HCT116 (cell line): ENCODE measurements around the gene PTPN21. TPM values are rescaled to one million over a fixed set of nuclear protein-coding genes. Genes with fewer than 3 reads are reported as not detected.

Experiments used
- ATAC-seq: fragments of 200-7000 bp; cut with Tn5 transposase; 2 replicates; pipeline ENCODE4 v1.9.1; 2020; ENCODE audit warnings: mild to moderate bottlenecking, moderate library complexity
- BruUV-seq: library from RNA; stranded (reverse); fragments of 400-500 nt; replicated peaks from 2 replicates; lab custom pipeline; 2021; lab: Mats Ljungman, UMichigan
- CTCF ChIA-PET: fragments of 300-600 bp; sonication (Branson Sonifier 250); formaldehyde crosslinking; loops from one replicate; lab custom pipeline; 2021; ENCODE audit warnings: antibody characterized with exemption; lab: Charles Lee
- POLR2A ChIA-PET: fragments of 300-600, 350-600 bp; sonication (Branson Sonifier 250); formaldehyde crosslinking; loops from one replicate; lab custom pipeline; 2021; ENCODE audit warnings: antibody characterized with exemption; lab: Charles Lee
- RAD21 ChIA-PET, 2 experiments: fragments of 300-600 bp; sonication (Branson Sonifier 250); formaldehyde crosslinking; loops; one replicate each; lab custom pipeline; 2023; ENCODE audit warnings: low total read pairs in 2 of 2; ENCODE audit not compliant: uncharacterized antibody in 2 of 2, unreplicated experiment in 2 of 2, low non-redundant PET in 1 of 2; lab: Charles Lee
- DNase-seq: peaks from one replicate; pipeline ENCODE4 v3.0.0-alpha.2; 2010; ENCODE audit warnings: low read depth, low spot score
- H2AFZ ChIP-seq: fragments of 200-600 bp; shearing (Covaris generic), sonication (generic); 2 replicates; pipeline ENCODE4 v1.6.1; 2017; ENCODE audit warnings: low read depth, mixed run types, mixed read lengths, antibody characterized with exemption, low read length; ENCODE audit not compliant: poor library complexity, severe bottlenecking
- H3K27ac ChIP-seq: 2 replicates; pipeline ENCODE4 v1.5.1; 2012; ENCODE audit warnings: low read depth, low read length
- H3K27me3 ChIP-seq: fragments of 200-600 bp; sonication (generic); 2 replicates; pipeline ENCODE4 v1.6.1; 2016; ENCODE audit warnings: mixed run types, low read length, mixed read lengths; ENCODE audit not compliant: insufficient read depth
- H3K36me3 ChIP-seq, 2 experiments: fragments of 200-500 bp in 1 of 2; fragments of 200-600 bp in 1 of 2; sonication (Bioruptor generic) in 1 of 2; sonication (generic) in 1 of 2; 2 replicates each; pipeline versions ENCODE4 v1.5.1 to v1.6.1; 2014 to 2016; ENCODE audit warnings: low read length in 2 of 2, inconsistent platforms in 1 of 2, mixed read lengths in 1 of 2, mixed run types in 1 of 2; ENCODE audit not compliant: insufficient read depth in 2 of 2, control insufficient read depth in 1 of 2
- H3K4me1 ChIP-seq, 2 experiments: fragments of 200-600 bp in 1 of 2; sonication (generic) in 1 of 2; 2 replicates each; pipeline versions ENCODE4 v1.5.1 to v1.6.1; 2012 to 2017; ENCODE audit warnings: low read length in 2 of 2, inconsistent platforms in 1 of 2, mild to moderate bottlenecking in 1 of 2, mixed read lengths in 1 of 2, mixed run types in 1 of 2, moderate library complexity in 1 of 2; ENCODE audit not compliant: insufficient read depth in 2 of 2, control insufficient read depth in 1 of 2
- H3K4me2 ChIP-seq: fragments of 200-600 bp; sonication (generic); 2 replicates; pipeline ENCODE4 v1.6.1; 2017; ENCODE audit warnings: mixed run types, low read length, mixed read lengths
- H3K4me3 ChIP-seq, 2 experiments: fragments of 200-600 bp in 1 of 2; sonication (generic) in 1 of 2; replicated peaks in 1 of 2; 2 replicates each; pipeline ENCODE4 v1.5.1; 2011 to 2016; ENCODE audit warnings: low read length in 2 of 2, control low read depth in 1 of 2, low read depth in 1 of 2, mild to moderate bottlenecking in 1 of 2, mixed read lengths in 1 of 2, mixed run types in 1 of 2
- H3K79me2 ChIP-seq: fragments of 200-600 bp; sonication (generic); 2 replicates; pipeline ENCODE4 v1.6.1; 2017; ENCODE audit warnings: mild to moderate bottlenecking, mixed run types, low read length, moderate library complexity, mixed read lengths; ENCODE audit not compliant: insufficient read depth
- H3K9ac ChIP-seq: fragments of 200-600 bp; sonication (generic); 2 replicates; pipeline ENCODE4 v1.6.1; 2016; ENCODE audit warnings: low read length, mixed read lengths
- H3K9me2 ChIP-seq: fragments of 200-600 bp; sonication (generic), shearing (Covaris generic); 2 replicates; pipeline ENCODE4 v1.6.1; 2017; ENCODE audit warnings: mixed run types, mild to moderate bottlenecking, moderate library complexity; ENCODE audit not compliant: insufficient read depth
- H3K9me3 ChIP-seq, 2 experiments: fragments of 200-500 bp in 1 of 2; fragments of 200-600 bp in 1 of 2; sonication (Bioruptor generic) in 1 of 2; sonication (generic) in 1 of 2; 2 replicates each; pipeline ENCODE4 v1.6.1; 2014 to 2017; ENCODE audit warnings: low read length in 2 of 2, mixed read lengths in 2 of 2, inconsistent platforms in 1 of 2, low read depth in 1 of 2, mild to moderate bottlenecking in 1 of 2, mixed run types in 1 of 2, moderate library complexity in 1 of 2; ENCODE audit not compliant: control insufficient read depth in 1 of 2, insufficient read depth in 1 of 2
- H4K20me1 ChIP-seq: fragments of 200-600 bp; sonication (generic), shearing (Covaris generic); 2 replicates; pipeline ENCODE4 v1.6.1; 2017; ENCODE audit warnings: mixed run types, mild to moderate bottlenecking, moderate library complexity; ENCODE audit not compliant: insufficient read depth
- CEBPB ChIP-seq: IDR thresholded peaks from 2 replicates; pipeline ENCODE4 v1.6.1; 2012; ENCODE audit warnings: low read depth
- ELF1 ChIP-seq: IDR thresholded peaks from 2 replicates; pipeline ENCODE4 v1.6.1; 2012; ENCODE audit warnings: low read depth, borderline replicate concordance
- EZH2phosphoT487 ChIP-seq: fragments of 200-600 bp; IDR thresholded peaks from 2 replicates; pipeline ENCODE4 v1.6.1; 2018; ENCODE audit warnings: antibody characterized with exemption, borderline replicate concordance
- FOSL1 ChIP-seq: IDR thresholded peaks from 2 replicates; pipeline ENCODE4 v1.6.1; 2012; ENCODE audit warnings: low read depth
- JUND ChIP-seq: IDR thresholded peaks from 2 replicates; pipeline ENCODE4 v1.6.1; 2012
- POLR2A ChIP-seq: IDR thresholded peaks from 2 replicates; pipeline ENCODE4 v1.7.0; 2011; ENCODE audit warnings: borderline replicate concordance; ENCODE audit not compliant: insufficient read depth, insufficient read length; ENCODE audit errors: extremely low read depth
- SIN3A ChIP-seq: IDR thresholded peaks from 2 replicates; pipeline ENCODE4 v1.6.1; 2012; ENCODE audit warnings: low read depth
- SP1 ChIP-seq: IDR thresholded peaks from 2 replicates; pipeline ENCODE4 v1.6.1; 2012; ENCODE audit warnings: low read depth
- ZFX ChIP-seq: fragments of 450-650 bp; IDR thresholded peaks from 2 replicates; pipeline ENCODE4 v1.6.1; 2017
- intact Hi-C: fragments of 100-400 bp; cut with micrococcal nuclease; formaldehyde crosslinking; loops from 2 replicates; pipeline ENCODE4 v1.10.0; 2022
- total RNA-seq: library from RNA; stranded (reverse); gene quantifications from one replicate; pipeline ENCODE4 v1.2.1, GENCODE V29; 2021; ENCODE audit not compliant: unreplicated experiment
- TF ChIP-seq, protein P1 (sequence below): IDR thresholded peaks from 2 replicates; pipeline ENCODE4 v1.6.1; 2011; ENCODE audit warnings: mild to moderate bottlenecking, low read length, moderate library complexity; ENCODE audit not compliant: insufficient replicate concordance; ENCODE audit errors: extremely low read depth
- TF ChIP-seq, protein P2 (sequence below): IDR thresholded peaks from 2 replicates; pipeline ENCODE4 v1.6.1; 2012
- TF ChIP-seq, protein P3 (sequence below): IDR thresholded peaks from 2 replicates; pipeline ENCODE4 v1.6.1; 2012; ENCODE audit warnings: low read depth
- TF ChIP-seq, protein P4 (sequence below), 3 experiments: fragments of 200-600 bp in 1 of 3; sonication (generic) in 1 of 3; IDR thresholded peaks in 2 of 3; conservative IDR thresholded peaks in 1 of 3; 2 replicates each; pipeline ENCODE4 v1.5.1; 2012 to 2017; ENCODE audit warnings: low read depth in 2 of 3, low read length in 2 of 3, antibody characterized with exemption in 1 of 3, borderline replicate concordance in 1 of 3, control low read depth in 1 of 3, mild to moderate bottlenecking in 1 of 3, mixed read lengths in 1 of 3, mixed run types in 1 of 3, moderate library complexity in 1 of 3; ENCODE audit not compliant: insufficient read depth in 1 of 3

Gene PTPN21
- total RNA-seq, 1 experiment from 2014 or later = 7.6 TPM

DNA sequence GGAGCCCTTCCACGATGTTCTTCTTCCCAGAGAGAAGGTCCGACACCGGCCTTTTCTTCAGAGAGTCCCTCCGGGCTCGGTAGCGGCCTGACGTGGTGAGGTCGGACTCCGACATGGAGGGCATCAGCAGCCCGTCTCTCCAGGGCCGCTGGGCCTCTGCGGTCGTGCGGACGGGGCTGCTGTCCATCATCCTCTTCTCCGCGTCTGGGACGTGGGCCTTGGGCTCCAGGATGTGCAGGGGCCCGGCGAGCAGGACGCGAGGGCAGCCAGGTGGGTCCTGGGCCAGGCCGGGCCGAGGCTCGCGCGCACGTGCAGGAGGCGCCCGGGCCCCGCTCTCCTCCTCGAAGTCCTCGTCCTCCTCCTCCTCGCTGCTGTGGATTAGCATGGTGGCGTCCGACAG lies 75.9 kb downstream of the PTPN21 start:
- Histone ChIP-seq H3K9me2 (no peaks in the 10 kb centered on the region), H3K27ac (no peak overlapping the region), H3K79me2 (no peaks in the 10 kb centered on the region), H2AFZ (no peak overlapping the region), H4K20me1 (no peaks in the 10 kb centered on the region), H3K4me1 (no peaks in the 10 kb centered on the region), H3K4me2 (no peak overlapping the region), H3K4me3 (no peak overlapping the region), H3K9ac (no peak overlapping the region), H3K27me3 (no peaks in the 10 kb centered on the region), H3K36me3 (no peaks in the 10 kb centered on the region; a peak in 1 of 4 replicates), H3K9me3 (no peaks in the 10 kb centered on the region)
- RAD21 ChIA-PET = no interaction called here
- no TSS peak for BruUV-seq
- intact Hi-C loops = no loop called here
- TF ChIP-seq JUND (no peak), ZFX (no peak), ELF1 (no peak), FOSL1 (no peak)
- TF ChIP-seq, protein P1, sequence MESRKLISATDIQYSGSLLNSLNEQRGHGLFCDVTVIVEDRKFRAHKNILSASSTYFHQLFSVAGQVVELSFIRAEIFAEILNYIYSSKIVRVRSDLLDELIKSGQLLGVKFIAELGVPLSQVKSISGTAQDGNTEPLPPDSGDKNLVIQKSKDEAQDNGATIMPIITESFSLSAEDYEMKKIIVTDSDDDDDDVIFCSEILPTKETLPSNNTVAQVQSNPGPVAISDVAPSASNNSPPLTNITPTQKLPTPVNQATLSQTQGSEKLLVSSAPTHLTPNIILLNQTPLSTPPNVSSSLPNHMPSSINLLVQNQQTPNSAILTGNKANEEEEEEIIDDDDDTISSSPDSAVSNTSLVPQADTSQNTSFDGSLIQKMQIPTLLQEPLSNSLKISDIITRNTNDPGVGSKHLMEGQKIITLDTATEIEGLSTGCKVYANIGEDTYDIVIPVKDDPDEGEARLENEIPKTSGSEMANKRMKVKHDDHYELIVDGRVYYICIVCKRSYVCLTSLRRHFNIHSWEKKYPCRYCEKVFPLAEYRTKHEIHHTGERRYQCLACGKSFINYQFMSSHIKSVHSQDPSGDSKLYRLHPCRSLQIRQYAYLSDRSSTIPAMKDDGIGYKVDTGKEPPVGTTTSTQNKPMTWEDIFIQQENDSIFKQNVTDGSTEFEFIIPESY = no peak
- no peak for ATAC-seq
- DNase-seq = no peak
- CTCF ChIA-PET = no interaction called here
- POLR2A ChIA-PET = no interaction called here

DNA sequence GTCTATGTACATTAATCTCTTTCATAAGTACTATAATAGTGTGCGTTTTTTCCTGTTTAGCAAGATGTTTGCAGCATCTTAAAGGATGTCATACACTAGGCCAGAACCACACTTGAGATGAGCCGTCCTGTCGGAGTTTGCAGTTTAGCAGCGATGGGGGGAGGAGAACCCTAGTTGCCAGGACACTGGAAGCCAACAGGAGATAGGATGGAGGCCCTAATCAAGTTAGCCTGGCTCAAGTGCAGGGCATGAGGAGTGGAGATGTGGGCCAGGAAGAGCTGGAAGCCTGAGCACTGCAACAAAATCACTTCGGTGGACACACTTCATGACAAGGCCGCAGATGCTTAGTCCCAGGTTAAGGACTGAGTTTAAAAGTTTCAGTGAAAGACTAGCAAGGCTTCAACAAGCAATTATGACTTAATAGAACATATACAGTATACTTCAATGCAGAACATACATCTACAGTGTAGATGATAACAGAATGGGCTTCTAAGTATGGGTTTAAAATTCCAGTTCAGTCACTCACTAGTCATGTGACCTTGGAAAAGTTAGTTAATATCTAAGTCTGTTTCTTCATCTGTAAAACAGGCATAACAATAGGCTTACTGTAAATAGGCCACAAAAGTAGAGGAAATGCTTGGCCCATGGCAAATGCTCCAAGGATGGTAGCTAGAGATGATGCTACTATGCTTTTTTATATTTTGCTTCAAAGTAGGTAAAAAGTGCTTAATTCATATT lies 77.1 kb downstream of the PTPN21 start:
- intact Hi-C loops = no loop called here
- Histone ChIP-seq H3K36me3 (no peaks in the 10 kb centered on the region; a peak in 1 of 4 replicates), H4K20me1 (no peaks in the 10 kb centered on the region), H3K27ac (no peak overlapping the region), H3K27me3 (no peaks in the 10 kb centered on the region), H3K79me2 (no peaks in the 10 kb centered on the region), H3K9ac (no peak overlapping the region), H3K9me3 (no peaks in the 10 kb centered on the region), H3K4me2 (no peak overlapping the region), H3K4me1 (no peaks in the 10 kb centered on the region), H2AFZ (no peak overlapping the region), H3K9me2 (no peaks in the 10 kb centered on the region), H3K4me3 (no peak overlapping the region)
- ChIA-PET RAD21 (no interaction called here), CTCF (no interaction called here), POLR2A (no interaction called here)
- DNase-seq = no peak
- no peak for ATAC-seq
- no TSS peak for BruUV-seq
- TF ChIP-seq EZH2phosphoT487 = no peak
- TF ChIP-seq SIN3A = no peak
- TF ChIP-seq POLR2A = no peak
- TF ChIP-seq, protein P2, sequence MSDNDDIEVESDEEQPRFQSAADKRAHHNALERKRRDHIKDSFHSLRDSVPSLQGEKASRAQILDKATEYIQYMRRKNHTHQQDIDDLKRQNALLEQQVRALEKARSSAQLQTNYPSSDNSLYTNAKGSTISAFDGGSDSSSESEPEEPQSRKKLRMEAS = no peak
- no peak for TF ChIP-seq CEBPB
- TF ChIP-seq, protein P3, sequence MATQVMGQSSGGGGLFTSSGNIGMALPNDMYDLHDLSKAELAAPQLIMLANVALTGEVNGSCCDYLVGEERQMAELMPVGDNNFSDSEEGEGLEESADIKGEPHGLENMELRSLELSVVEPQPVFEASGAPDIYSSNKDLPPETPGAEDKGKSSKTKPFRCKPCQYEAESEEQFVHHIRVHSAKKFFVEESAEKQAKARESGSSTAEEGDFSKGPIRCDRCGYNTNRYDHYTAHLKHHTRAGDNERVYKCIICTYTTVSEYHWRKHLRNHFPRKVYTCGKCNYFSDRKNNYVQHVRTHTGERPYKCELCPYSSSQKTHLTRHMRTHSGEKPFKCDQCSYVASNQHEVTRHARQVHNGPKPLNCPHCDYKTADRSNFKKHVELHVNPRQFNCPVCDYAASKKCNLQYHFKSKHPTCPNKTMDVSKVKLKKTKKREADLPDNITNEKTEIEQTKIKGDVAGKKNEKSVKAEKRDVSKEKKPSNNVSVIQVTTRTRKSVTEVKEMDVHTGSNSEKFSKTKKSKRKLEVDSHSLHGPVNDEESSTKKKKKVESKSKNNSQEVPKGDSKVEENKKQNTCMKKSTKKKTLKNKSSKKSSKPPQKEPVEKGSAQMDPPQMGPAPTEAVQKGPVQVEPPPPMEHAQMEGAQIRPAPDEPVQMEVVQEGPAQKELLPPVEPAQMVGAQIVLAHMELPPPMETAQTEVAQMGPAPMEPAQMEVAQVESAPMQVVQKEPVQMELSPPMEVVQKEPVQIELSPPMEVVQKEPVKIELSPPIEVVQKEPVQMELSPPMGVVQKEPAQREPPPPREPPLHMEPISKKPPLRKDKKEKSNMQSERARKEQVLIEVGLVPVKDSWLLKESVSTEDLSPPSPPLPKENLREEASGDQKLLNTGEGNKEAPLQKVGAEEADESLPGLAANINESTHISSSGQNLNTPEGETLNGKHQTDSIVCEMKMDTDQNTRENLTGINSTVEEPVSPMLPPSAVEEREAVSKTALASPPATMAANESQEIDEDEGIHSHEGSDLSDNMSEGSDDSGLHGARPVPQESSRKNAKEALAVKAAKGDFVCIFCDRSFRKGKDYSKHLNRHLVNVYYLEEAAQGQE = no peak
- TF ChIP-seq SP1 = no peak
- TF ChIP-seq, protein P4, sequence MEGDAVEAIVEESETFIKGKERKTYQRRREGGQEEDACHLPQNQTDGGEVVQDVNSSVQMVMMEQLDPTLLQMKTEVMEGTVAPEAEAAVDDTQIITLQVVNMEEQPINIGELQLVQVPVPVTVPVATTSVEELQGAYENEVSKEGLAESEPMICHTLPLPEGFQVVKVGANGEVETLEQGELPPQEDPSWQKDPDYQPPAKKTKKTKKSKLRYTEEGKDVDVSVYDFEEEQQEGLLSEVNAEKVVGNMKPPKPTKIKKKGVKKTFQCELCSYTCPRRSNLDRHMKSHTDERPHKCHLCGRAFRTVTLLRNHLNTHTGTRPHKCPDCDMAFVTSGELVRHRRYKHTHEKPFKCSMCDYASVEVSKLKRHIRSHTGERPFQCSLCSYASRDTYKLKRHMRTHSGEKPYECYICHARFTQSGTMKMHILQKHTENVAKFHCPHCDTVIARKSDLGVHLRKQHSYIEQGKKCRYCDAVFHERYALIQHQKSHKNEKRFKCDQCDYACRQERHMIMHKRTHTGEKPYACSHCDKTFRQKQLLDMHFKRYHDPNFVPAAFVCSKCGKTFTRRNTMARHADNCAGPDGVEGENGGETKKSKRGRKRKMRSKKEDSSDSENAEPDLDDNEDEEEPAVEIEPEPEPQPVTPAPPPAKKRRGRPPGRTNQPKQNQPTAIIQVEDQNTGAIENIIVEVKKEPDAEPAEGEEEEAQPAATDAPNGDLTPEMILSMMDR (IDR thresholded peaks at IDR 0.05 in 2 of 3, conservative IDR thresholded peaks at IDR 0.05 in 1 of 3; ENCODE audit: borderline replicate concordance in 1 of 3, insufficient read depth in 1 of 3, low read depth in 2 of 3, low read length in 2 of 3) = no peak
